K562 (cell line): ENCODE results near the gene LGALS3. TPM values are rescaled to one million over a fixed set of nuclear protein-coding genes. Genes with fewer than 3 reads are reported as not detected.

Source experiments
- AFF4 ChIP-seq: sonication (generic); formaldehyde crosslinking; IDR thresholded peaks from 2 replicates; pipeline ENCODE4 v1.8.0; 2023; ENCODE audit warnings: mild to moderate bottlenecking, missing genetic modification reagents
- ATF7 ChIP-seq: fragments of 450-650 bp; IDR thresholded peaks from 2 replicates; pipeline ENCODE4 v1.7.1; 2014; ENCODE audit warnings: mild to moderate bottlenecking, moderate library complexity
- BACH1 ChIP-seq: fragments of 200-800 bp; sonication (Bioruptor generic); IDR thresholded peaks from 2 replicates; pipeline ENCODE4 v1.6.1; 2016; ENCODE audit warnings: missing genetic modification characterization, missing compliant biosample characterization
- DMBX1 ChIP-seq: fragments of 250-450 bp; sonication (Bioruptor Pico); IDR thresholded peaks from 2 replicates; pipeline ENCODE4 v1.8.0; 2022; ENCODE audit warnings: inconsistent platforms, mild to moderate bottlenecking, moderate library complexity, borderline replicate concordance
- HIVEP1 ChIP-seq: fragments of 250-450 bp; sonication (Bioruptor Pico); IDR thresholded peaks from 2 replicates; pipeline ENCODE4 v1.4.0; 2020; ENCODE audit warnings: mild to moderate bottlenecking
- MTF1 ChIP-seq: fragments of 250-450 bp; sonication (Bioruptor Pico); IDR thresholded peaks from 2 replicates; pipeline ENCODE4 v1.9.0; 2021; ENCODE audit warnings: moderate library complexity, mild to moderate bottlenecking, inconsistent platforms, borderline replicate concordance
- NFIC ChIP-seq: fragments of 450-650 bp; IDR thresholded peaks from 2 replicates; pipeline ENCODE4 v1.6.1; 2017; ENCODE audit warnings: mild to moderate bottlenecking, inconsistent platforms
- POLR2G ChIP-seq: fragments of 200-400 bp; formaldehyde crosslinking; IDR thresholded peaks from 2 replicates; pipeline ENCODE4 v1.6.1; 2017; ENCODE audit warnings: low read depth, mild to moderate bottlenecking, antibody characterized with exemption, low read length, moderate library complexity
- PTRF ChIP-seq: fragments of 450-650 bp; IDR thresholded peaks from 2 replicates; pipeline ENCODE4 v1.6.1; 2016; ENCODE audit warnings: mild to moderate bottlenecking, missing genetic modification characterization, missing compliant biosample characterization
- TFAP4 ChIP-seq: sonication (generic); formaldehyde crosslinking; IDR thresholded peaks from 2 replicates; pipeline ENCODE4 v1.8.0; 2022; ENCODE audit warnings: missing genetic modification reagents, mild to moderate bottlenecking, moderate library complexity, borderline replicate concordance
- USF2 ChIP-seq: sonication (generic); formaldehyde crosslinking; IDR thresholded peaks from 2 replicates; pipeline ENCODE4 v1.5.0; 2020; ENCODE audit warnings: missing genetic modification reagents
- ZEB2 ChIP-seq: fragments of 450-650 bp; IDR thresholded peaks from 2 replicates; pipeline ENCODE4 v1.6.1; 2016
- ZKSCAN1 ChIP-seq: fragments of 150-350 bp; IDR thresholded peaks from 2 replicates; pipeline ENCODE4 v1.6.1; 2016; ENCODE audit warnings: low read depth, low read length
- ZKSCAN8 ChIP-seq: fragments of 200-800 bp; sonication (Bioruptor generic); IDR thresholded peaks from 2 replicates; pipeline ENCODE4 v1.6.1; 2016; ENCODE audit warnings: missing genetic modification characterization, missing compliant biosample characterization
- ZNF384 ChIP-seq: IDR thresholded peaks from 2 replicates; pipeline ENCODE4 v1.6.1; 2012; ENCODE audit warnings: low read depth, low read length, improper control_type of control experiment
- ZNF785 ChIP-seq: fragments of 250-450 bp; sonication (Bioruptor Pico); IDR thresholded peaks from 2 replicates; pipeline ENCODE4 v1.4.0; 2020; ENCODE audit warnings: mild to moderate bottlenecking
- polyA plus RNA-seq, 8 experiments: library from polyadenylated mRNA; depleted of rRNA in 4 of 8; stranded (reverse) in 5 of 8; unstranded in 3 of 8; fragments of >200 nt; fragmentation: Nextera tagmentation in 2 of 8; fragmentation: Illumina TruSeq in 1 of 8; extraction: Ambion mirVana in 2 of 8; extraction: Trizol in 1 of 8; gene quantifications; 2 replicates each; pipeline versions ENCODE4 v1.2.1 to v1.2.3, GENCODE V29; 2011 to 2014; ENCODE audit warnings: inconsistent platforms in 1 of 8, missing spikeins in 1 of 8
- total RNA-seq, 7 experiments: library from RNA; depleted of rRNA in 6 of 7; stranded (reverse); fragments of >200 nt in 6 of 7; fragmentation: Illumina TruSeq in 2 of 7; extraction: Trizol in 2 of 7; gene quantifications; 2 replicates each; pipeline versions ENCODE4 v1.2.1 to v1.2.3, GENCODE V29; 2011 to 2021; ENCODE audit warnings: low replicate concordance in 1 of 7
- TF ChIP-seq, protein P1 (sequence below), 2 experiments: fragments of 450-650 bp; IDR thresholded peaks; 2 replicates each; pipeline ENCODE4 v1.6.1; 2018; ENCODE audit warnings: mild to moderate bottlenecking in 2 of 2, low read depth in 1 of 2; ENCODE audit not compliant: partially characterized antibody in 2 of 2

The LGALS3 gene
- total and polyA plus RNA-seq, 9 of the 15 experiments (the other 6 are each of a cell fraction or from before 2014, with no cell fraction given) = 0.04 to 1.9 (median 1.1) TPM

DNA sequence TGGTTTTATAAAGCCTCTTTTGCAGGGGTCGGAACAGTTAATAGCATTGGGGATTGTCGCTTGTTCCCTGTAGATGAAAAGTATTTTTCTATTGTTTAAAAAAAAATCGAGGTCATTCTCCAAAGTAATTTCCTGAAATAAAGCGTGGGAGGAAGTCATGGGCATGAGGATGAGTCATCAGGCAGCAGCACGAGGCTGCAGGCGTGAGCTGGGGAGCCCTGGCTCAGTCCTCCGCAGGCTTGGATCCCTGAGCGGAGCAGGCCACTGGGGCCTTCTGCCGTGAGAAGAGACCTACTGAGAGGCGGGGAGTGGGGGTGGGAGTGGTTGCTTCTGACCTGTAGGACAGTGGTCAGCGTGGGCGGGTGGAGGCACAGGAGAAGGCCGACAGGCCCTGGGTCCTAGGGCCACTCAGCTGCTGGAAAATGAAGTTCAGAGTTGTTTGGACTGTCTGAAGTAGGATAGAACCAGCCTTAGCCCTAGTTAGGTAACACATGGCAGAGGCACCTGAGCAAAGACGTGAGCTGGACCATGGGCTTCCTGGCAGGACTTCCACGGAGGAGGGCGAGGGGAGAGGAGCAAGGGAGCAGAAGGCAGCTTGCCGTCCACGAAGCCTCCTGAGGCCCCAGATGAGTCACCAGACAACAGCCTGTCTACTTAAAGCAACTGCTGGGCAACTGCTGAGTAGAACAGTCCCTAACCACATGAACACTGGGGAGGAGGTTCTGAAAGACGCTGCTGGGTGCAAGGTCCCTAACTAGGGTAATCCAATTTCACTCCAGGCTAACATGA lies 21.1 kb upstream of the LGALS3 start (continued):
- TF ChIP-seq POLR2G (peak; percentile 69), ATF7 (peak; percentile 48; the same call in 1 of the 2 replicates), ZKSCAN8 (peak; percentile 85; the same call in 1 of the 2 replicates), BACH1 (tag) (peak; percentile 63), USF2 (CRISPR knock-in tag) (no peak), AFF4 (0 out of 2 replicates have a peak, but pooled peaks have one; percentile 12), DMBX1 (CRISPR knock-in tag) (peak; percentile 87), ZKSCAN1 (no peak; the same call in 1 of the 2 replicates), ZNF785 (CRISPR knock-in tag) (no peak), NFIC (0 out of 2 replicates have a peak, but pooled peaks have one; percentile 3), MTF1 (CRISPR knock-in tag) (peak; percentile 14; the same call in 1 of the 2 replicates), ZEB2 (no peak), PTRF (tag) (no peak), TFAP4 (CRISPR knock-in tag) (peak; percentile 58; the same call in 1 of the 2 replicates), ZNF384 (peak; percentile 58; the same call in 1 of the 2 replicates), HIVEP1 (CRISPR knock-in tag) (0 out of 2 replicates have a peak, but pooled peaks have one; percentile 52)
- TF ChIP-seq, protein P1, sequence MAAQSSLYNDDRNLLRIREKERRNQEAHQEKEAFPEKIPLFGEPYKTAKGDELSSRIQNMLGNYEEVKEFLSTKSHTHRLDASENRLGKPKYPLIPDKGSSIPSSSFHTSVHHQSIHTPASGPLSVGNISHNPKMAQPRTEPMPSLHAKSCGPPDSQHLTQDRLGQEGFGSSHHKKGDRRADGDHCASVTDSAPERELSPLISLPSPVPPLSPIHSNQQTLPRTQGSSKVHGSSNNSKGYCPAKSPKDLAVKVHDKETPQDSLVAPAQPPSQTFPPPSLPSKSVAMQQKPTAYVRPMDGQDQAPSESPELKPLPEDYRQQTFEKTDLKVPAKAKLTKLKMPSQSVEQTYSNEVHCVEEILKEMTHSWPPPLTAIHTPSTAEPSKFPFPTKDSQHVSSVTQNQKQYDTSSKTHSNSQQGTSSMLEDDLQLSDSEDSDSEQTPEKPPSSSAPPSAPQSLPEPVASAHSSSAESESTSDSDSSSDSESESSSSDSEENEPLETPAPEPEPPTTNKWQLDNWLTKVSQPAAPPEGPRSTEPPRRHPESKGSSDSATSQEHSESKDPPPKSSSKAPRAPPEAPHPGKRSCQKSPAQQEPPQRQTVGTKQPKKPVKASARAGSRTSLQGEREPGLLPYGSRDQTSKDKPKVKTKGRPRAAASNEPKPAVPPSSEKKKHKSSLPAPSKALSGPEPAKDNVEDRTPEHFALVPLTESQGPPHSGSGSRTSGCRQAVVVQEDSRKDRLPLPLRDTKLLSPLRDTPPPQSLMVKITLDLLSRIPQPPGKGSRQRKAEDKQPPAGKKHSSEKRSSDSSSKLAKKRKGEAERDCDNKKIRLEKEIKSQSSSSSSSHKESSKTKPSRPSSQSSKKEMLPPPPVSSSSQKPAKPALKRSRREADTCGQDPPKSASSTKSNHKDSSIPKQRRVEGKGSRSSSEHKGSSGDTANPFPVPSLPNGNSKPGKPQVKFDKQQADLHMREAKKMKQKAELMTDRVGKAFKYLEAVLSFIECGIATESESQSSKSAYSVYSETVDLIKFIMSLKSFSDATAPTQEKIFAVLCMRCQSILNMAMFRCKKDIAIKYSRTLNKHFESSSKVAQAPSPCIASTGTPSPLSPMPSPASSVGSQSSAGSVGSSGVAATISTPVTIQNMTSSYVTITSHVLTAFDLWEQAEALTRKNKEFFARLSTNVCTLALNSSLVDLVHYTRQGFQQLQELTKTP (IDR thresholded peaks at IDR 0.05; ENCODE audit: low read depth in 1 of 2, partially characterized antibody in 2 of 2) = peak in 1 of 2 experiments; percentile 36
